Esophagus muscularis mucosa (tissue), 4 donors: ENCODE measurements around the gene HMGB3.

Source experiments
- CTCF ChIP-seq, 3 experiments: fragments of 200-600 bp in 2 of 3; fragments of 450-650 bp in 1 of 3; sonication (generic) in 2 of 3; IDR thresholded peaks; one replicate each; pipeline ENCODE4 v1.5.1; 2017 to 2019; ENCODE audit warnings: antibody characterized with exemption in 3 of 3, mild to moderate bottlenecking in 2 of 3, moderate library complexity in 1 of 3
- EP300 ChIP-seq: sonication (generic); formaldehyde crosslinking; IDR thresholded peaks from one replicate; pipeline ENCODE4 v1.6.1; 2017; ENCODE audit warnings: antibody characterized with exemption
- POLR2A ChIP-seq: fragments of 450-650 bp; IDR thresholded peaks from one replicate; pipeline ENCODE4 v1.6.1; 2017; ENCODE audit warnings: antibody characterized with exemption, moderate library complexity, mild to moderate bottlenecking, low read depth
- POLR2AphosphoS5 ChIP-seq, 2 donors: sonication (generic); formaldehyde crosslinking; IDR thresholded peaks; one replicate each; pipeline ENCODE4 v1.6.1; 2017; ENCODE audit warnings: antibody characterized with exemption in 2 of 2

DNA sequence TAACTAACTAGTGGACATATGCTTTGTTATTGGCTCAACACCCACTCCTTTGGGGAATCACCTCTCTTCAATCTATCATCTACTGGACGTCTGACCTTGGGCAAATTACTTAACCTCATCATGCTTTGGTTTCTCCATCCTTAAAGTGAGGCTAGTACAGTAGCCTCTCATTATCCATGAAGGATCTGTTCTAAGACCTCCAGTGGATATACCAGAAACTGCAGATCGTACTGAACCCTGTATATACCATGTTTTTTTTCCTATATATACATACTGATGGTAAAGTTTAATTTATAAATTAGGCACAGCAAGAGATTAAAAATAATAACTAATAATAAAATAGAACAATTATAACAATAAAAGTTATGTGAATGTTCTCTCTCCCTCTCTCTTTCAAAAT is 56.2 kb downstream of the HMGB3 start:
- TF ChIP-seq POLR2A: no peak
- no peak for TF ChIP-seq POLR2AphosphoS5 (IDR thresholded peaks at IDR 0.05)
- TF ChIP-seq CTCF (IDR thresholded peaks at IDR 0.05): no peak
- TF ChIP-seq EP300: no peak
